ENCODE results near the gene PTPRT.

The PTPRT gene

GRCh38 chr20:42097741-42098140, 1092.0 kb downstream of the PTPRT start:
- no peaks in the 10 kb centered on the region for H3K36me3 ChIP-seq (ENCODE audit: insufficient read depth, low read length)
- no peak overlapping the region for H3K9ac ChIP-seq (ENCODE audit: low read depth, low read length)
- no peaks in the 10 kb centered on the region for H3K9me3 ChIP-seq (ENCODE audit: control insufficient read depth, insufficient read depth, low read length)
- no peaks in the 10 kb centered on the region for H3K4me1 ChIP-seq (ENCODE audit: insufficient read depth, low read length)

DNA sequence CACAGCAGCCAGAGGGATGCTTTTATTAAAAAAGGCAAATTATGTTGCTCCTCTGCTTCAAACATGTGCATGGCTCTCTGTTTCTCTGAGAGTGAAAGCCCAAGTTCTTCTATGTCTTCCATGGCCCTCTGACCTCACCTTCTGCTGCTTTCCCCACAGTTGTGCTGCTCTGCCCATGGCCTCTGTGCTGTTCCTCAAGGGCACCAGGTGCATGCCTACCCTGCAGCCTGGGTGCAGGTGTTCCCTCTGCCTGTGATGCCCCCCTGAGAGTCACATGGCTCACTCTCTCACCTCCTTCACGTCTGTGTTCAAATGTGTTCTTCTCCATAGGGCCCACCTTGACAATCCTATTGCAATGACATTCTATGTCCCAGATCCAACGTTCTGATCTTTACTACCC, 1094.5 kb downstream of the PTPRT start:
- Histone ChIP-seq H3K9ac (ENCODE audit: low read depth, low read length) (no peak overlapping the region), H3K4me1 (ENCODE audit: insufficient read depth, low read length) (no peaks in the 10 kb centered on the region), H3K36me3 (ENCODE audit: insufficient read depth, low read length) (no peaks in the 10 kb centered on the region), H3K9me3 (ENCODE audit: control insufficient read depth, insufficient read depth, low read length) (no peaks in the 10 kb centered on the region)

DNA sequence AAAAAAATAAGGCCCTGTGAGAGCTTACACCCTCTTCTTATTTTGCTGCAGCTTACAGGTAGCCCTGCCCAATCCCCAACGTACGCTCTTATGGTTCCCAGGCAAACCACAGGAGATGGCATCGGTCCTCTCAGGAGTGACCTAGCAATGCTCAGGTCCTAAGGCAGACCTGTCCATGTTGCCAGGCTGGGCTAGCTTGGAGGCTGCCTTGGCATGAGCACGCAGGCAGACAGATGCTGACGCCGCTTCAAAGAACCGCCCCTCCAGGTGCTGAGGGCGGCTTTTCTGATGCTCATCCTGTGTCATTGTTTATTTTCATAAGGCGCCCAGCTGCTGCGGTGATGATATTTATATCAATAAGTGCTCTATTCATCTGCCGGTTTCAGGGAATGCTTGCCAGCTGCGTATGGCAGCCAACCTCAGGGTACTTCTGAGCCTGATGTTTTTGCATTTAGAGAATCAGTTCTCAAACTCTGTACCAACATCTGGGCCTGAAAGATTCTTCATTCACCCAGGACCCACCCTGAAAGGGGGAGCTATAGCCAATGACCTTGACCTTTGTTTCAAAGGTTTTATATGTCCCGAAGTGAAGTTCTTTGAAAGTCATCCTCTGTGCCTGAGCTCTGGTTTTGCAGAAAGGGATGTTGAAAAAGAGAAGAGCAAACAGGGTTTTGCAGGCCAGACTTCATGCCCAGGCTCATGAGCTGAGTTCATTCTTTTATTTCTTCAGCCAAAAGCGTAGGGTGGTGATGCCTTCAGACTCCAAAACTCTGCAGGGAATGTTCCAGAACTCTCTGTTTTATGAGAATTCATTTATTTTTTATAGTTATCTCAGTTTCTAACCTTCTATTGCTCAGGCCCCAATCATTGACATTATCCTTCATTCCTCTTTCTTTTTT, 1095.9 kb downstream of the PTPRT start:
- Histone ChIP-seq H3K36me3 (ENCODE audit: insufficient read depth, low read length) (no peaks in the 10 kb centered on the region), H3K4me1 (ENCODE audit: insufficient read depth, low read length) (no peaks in the 10 kb centered on the region), H3K9me3 (ENCODE audit: control insufficient read depth, insufficient read depth, low read length) (no peaks in the 10 kb centered on the region), H3K9ac (ENCODE audit: low read depth, low read length) (no peak overlapping the region)

GRCh38 chr20:42093041-42093440, 1096.7 kb downstream of the PTPRT start:
- Histone ChIP-seq H3K36me3 (ENCODE audit: insufficient read depth, low read length) (no peaks in the 10 kb centered on the region), H3K9ac (ENCODE audit: low read depth, low read length) (no peak overlapping the region), H3K9me3 (ENCODE audit: control insufficient read depth, insufficient read depth, low read length) (no peaks in the 10 kb centered on the region), H3K4me1 (ENCODE audit: insufficient read depth, low read length) (no peaks in the 10 kb centered on the region)

GRCh38 chr20:42085366-42085765, 1104.3 kb downstream of the PTPRT start:
- Histone ChIP-seq H3K4me1 (ENCODE audit: insufficient read depth, low read length) (no peaks in the 10 kb centered on the region), H3K9me3 (ENCODE audit: control insufficient read depth, insufficient read depth, low read length) (no peaks in the 10 kb centered on the region), H3K9ac (ENCODE audit: low read depth, low read length) (no peak overlapping the region), H3K36me3 (ENCODE audit: insufficient read depth, low read length) (no peaks in the 10 kb centered on the region)

DNA sequence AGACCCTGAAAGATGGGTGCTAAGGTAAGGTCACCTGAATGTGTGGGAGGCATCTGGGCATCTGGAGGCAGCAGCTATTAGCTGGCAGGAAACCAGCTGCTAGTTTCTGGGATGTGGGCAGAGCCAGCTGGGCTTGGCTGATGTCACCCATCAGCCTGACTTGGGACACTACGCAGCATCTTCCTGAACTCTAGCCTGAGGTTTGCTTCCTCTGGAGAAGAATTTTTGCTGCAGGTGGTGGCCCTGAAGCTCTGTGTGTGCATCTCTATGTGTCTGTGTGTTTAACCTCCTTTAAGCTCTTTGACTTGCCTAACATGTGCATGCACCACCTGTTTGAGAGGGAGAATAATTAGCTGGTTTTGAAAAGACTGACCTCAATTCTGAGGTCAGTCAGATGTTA, 1106.4 kb downstream of the PTPRT start:
- H3K9me3 ChIP-seq (ENCODE audit: control insufficient read depth, insufficient read depth, low read length): no peaks in the 10 kb centered on the region
- H3K36me3 ChIP-seq (ENCODE audit: insufficient read depth, low read length): no peaks in the 10 kb centered on the region
- no peaks in the 10 kb centered on the region for H3K4me1 ChIP-seq (ENCODE audit: insufficient read depth, low read length)
- no peak overlapping the region for H3K9ac ChIP-seq (ENCODE audit: low read depth, low read length)

DNA sequence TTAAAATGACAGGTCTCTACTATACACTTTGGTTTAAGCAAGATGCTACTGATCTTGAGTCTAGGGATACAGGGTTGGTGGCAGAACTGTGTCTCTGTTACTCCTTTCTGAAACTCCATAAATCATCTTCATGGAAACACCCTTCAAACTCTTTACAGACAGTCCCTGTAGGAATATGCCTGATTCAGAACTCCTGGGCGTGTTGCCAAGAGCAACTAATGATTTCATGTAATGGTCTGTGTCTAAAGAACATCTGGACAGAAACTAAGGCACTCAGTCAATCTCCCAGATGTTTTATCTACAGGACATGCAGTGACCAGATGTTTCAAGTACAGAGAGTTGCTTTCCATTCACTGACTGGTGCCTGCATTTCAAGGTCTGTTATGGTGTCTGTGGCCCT, 1107.1 kb downstream of the PTPRT start:
- Histone ChIP-seq H3K4me1 (ENCODE audit: insufficient read depth, low read length) (no peaks in the 10 kb centered on the region), H3K9ac (ENCODE audit: low read depth, low read length) (no peak overlapping the region), H3K9me3 (ENCODE audit: control insufficient read depth, insufficient read depth, low read length) (no peaks in the 10 kb centered on the region), H3K36me3 (ENCODE audit: insufficient read depth, low read length) (no peaks in the 10 kb centered on the region)

DNA sequence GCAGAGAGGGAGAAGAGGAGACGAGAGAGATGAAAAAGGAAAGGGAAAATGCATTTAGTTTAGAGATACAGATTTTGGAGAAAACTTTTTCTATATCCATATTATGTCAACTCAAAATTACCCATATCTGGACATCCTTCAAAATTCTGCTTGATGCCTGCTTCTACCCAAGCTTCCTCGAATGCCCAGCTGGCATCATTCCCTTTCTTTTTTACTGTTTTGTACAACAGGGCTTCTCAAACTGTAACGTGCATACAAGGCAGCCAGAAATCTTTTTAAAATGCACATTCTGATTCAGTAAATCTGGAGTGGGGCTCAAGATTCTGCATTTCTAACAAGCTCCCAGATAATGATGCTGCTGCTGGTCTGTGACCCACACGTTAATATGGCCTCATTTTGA, 1108.8 kb downstream of the PTPRT start:
- no peak overlapping the region for H3K9ac ChIP-seq (ENCODE audit: low read depth, low read length)
- H3K9me3 ChIP-seq (ENCODE audit: control insufficient read depth, insufficient read depth, low read length): no peaks in the 10 kb centered on the region
- H3K36me3 ChIP-seq (ENCODE audit: insufficient read depth, low read length): no peaks in the 10 kb centered on the region
- H3K4me1 ChIP-seq (ENCODE audit: insufficient read depth, low read length): no peaks in the 10 kb centered on the region

- no peaks in the 10 kb centered on the region for H3K36me3 ChIP-seq (ENCODE audit: insufficient read depth, low read length)
- H3K4me1 ChIP-seq (ENCODE audit: insufficient read depth, low read length): no peaks in the 10 kb centered on the region
- H3K9me3 ChIP-seq (ENCODE audit: control insufficient read depth, insufficient read depth, low read length): no peaks in the 10 kb centered on the region
- no peak overlapping the region for H3K9ac ChIP-seq (ENCODE audit: low read depth, low read length)
Measured at GRCh38 chr20:42074944-42075343, 1114.8 kb downstream of the PTPRT start.

DNA sequence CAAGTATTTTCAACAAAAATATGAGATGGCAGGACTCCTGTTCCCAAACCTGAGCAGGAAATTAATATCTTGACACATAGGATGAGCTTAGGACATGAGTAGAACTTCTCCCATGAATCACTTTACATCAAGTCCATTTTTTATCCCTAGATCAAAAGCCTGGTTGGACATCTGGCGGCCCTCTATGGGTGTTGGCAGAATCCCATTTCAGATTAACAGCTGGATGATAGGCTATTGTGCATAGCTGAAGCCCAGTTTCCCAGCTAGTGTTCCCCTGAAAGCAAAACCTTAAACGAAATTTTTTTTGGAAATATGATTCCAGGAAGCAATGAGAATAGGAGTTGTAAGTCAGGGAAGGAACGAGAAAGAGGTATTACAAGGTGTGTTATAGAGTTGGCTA, 1122.1 kb downstream of the PTPRT start:
- H3K36me3 ChIP-seq (ENCODE audit: insufficient read depth, low read length): no peaks in the 10 kb centered on the region

DNA sequence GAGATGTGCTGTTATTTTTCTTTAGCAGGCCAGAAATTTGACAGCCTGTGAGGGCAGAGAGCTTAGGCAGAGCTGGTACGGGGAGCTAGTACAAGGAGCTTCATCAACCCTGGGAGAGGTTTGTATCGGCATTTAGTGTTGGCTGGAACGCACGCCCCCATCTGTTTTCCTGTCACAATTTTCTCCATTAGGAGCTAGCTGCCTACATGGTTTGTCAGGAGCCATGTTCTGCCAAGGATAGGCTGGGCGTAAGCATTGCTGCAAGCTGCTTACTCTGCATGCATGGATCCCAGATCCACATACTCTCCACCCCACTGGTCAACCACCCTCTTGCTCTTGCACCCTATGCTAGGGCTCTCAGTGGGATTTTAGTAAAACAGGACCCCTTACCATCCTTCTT, 1122.5 kb downstream of the PTPRT start:
- Histone ChIP-seq H3K9ac (ENCODE audit: low read depth, low read length) (no peak overlapping the region), H3K9me3 (ENCODE audit: control insufficient read depth, insufficient read depth, low read length) (no peaks in the 10 kb centered on the region), H3K36me3 (ENCODE audit: insufficient read depth, low read length) (no peaks in the 10 kb centered on the region), H3K4me1 (ENCODE audit: insufficient read depth, low read length) (no peaks in the 10 kb centered on the region)

More for the DNA sequence above, 1122.1 kb downstream of the PTPRT start:
- Histone ChIP-seq H3K9ac (ENCODE audit: low read depth, low read length) (no peak overlapping the region), H3K9me3 (ENCODE audit: control insufficient read depth, insufficient read depth, low read length) (no peaks in the 10 kb centered on the region), H3K4me1 (ENCODE audit: insufficient read depth, low read length) (no peaks in the 10 kb centered on the region)

GRCh38 chr20:42063141-42063540, 1126.6 kb downstream of the PTPRT start:
- Histone ChIP-seq H3K4me1 (ENCODE audit: insufficient read depth, low read length) (no peaks in the 10 kb centered on the region), H3K9ac (ENCODE audit: low read depth, low read length) (no peak overlapping the region), H3K9me3 (ENCODE audit: control insufficient read depth, insufficient read depth, low read length) (no peaks in the 10 kb centered on the region), H3K36me3 (ENCODE audit: insufficient read depth, low read length) (no peaks in the 10 kb centered on the region)

- H3K9me3 ChIP-seq (ENCODE audit: control insufficient read depth, insufficient read depth, low read length): no peaks in the 10 kb centered on the region
- no peaks in the 10 kb centered on the region for H3K4me1 ChIP-seq (ENCODE audit: insufficient read depth, low read length)
- H3K9ac ChIP-seq (ENCODE audit: low read depth, low read length): no peak overlapping the region
- no peaks in the 10 kb centered on the region for H3K36me3 ChIP-seq (ENCODE audit: insufficient read depth, low read length)
Measured at GRCh38 chr20:42053350-42053749, 1136.4 kb downstream of the PTPRT start.

GRCh38 chr20:42051921-42052320, 1137.8 kb downstream of the PTPRT start:
- H3K4me1 ChIP-seq (ENCODE audit: insufficient read depth, low read length): no peaks in the 10 kb centered on the region
- H3K9me3 ChIP-seq (ENCODE audit: control insufficient read depth, insufficient read depth, low read length): no peaks in the 10 kb centered on the region
- no peaks in the 10 kb centered on the region for H3K36me3 ChIP-seq (ENCODE audit: insufficient read depth, low read length)
- no peak overlapping the region for H3K9ac ChIP-seq (ENCODE audit: low read depth, low read length)

DNA sequence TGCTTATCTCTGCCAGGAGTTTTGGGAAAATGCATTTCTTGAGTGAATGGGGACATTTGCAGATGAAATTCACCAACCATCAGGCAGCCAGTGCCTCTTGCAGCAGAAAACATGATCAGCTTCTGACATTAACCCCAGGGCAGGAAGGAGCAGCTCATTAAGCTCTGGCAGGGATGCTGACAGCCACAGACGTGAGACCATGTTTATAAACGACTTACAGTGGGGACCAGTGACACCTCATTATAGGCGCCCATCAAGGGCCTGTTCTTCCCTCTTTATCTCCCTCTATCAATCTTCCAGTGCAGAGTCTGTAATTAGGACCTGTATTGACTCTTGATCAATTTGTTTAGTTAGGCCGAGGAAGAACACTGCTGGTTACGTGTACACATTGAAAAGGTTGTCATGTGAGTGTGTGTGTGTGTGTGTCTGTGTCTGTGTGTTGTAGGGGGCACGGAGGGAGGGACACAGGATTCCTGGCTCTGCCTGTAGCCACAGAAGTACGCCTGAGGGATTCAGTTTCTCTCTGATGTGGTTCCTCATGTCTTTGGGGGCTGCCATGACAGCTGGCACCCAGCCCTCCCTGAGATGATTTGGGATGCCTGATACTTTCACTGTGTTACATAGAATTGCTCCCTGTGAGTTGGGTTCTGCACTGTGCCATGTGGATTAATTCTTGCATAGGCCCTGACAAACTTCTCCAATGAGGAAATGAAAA, 1143.2 kb downstream of the PTPRT start:
- no peak overlapping the region for H3K9ac ChIP-seq (ENCODE audit: low read depth, low read length)
- H3K9me3 ChIP-seq (ENCODE audit: control insufficient read depth, insufficient read depth, low read length): no peaks in the 10 kb centered on the region
- no peaks in the 10 kb centered on the region for H3K36me3 ChIP-seq (ENCODE audit: insufficient read depth, low read length)
- no peaks in the 10 kb centered on the region for H3K4me1 ChIP-seq (ENCODE audit: insufficient read depth, low read length)

All from ES-I3 (cell line).